Liver (tissue), 9 donors: Measurements from ENCODE around the gene TRIP6. TPM values are rescaled to one million over a fixed set of nuclear protein-coding genes. Genes with fewer than 3 reads are reported as not detected.

ENCODE experiments used
- DNase-seq: peaks from one replicate; pipeline ENCODE4 v3.0.0-alpha.2; 2017; ENCODE audit warnings: low spot score
- H3K27ac ChIP-seq, 2 donors: one replicate each; pipeline ENCODE4 v1.7.0; 2013; ENCODE audit warnings: inconsistent platforms in 2 of 2, low read length in 2 of 2, control low read depth in 1 of 2, low read depth in 1 of 2, mild to moderate bottlenecking in 1 of 2
- H3K27me3 ChIP-seq, 4 donors: one replicate each; pipeline versions ENCODE4 v1.6.1 to v1.7.0; 2013; ENCODE audit warnings: low read length in 3 of 4, inconsistent platforms in 1 of 4, mild to moderate bottlenecking in 1 of 4, moderate library complexity in 1 of 4; ENCODE audit not compliant: control insufficient read depth in 4 of 4, insufficient read depth in 4 of 4
- H3K36me3 ChIP-seq, 4 donors: one replicate each; pipeline versions ENCODE4 v1.6.1 to v1.7.0; 2013; ENCODE audit warnings: low read length in 3 of 4, mild to moderate bottlenecking in 3 of 4, low read depth in 1 of 4, moderate library complexity in 1 of 4; ENCODE audit not compliant: control insufficient read depth in 4 of 4, insufficient read depth in 3 of 4
- H3K4me1 ChIP-seq, 4 donors: one replicate each; pipeline versions ENCODE4 v1.6.1 to v1.7.0; 2013; ENCODE audit warnings: low read length in 3 of 4, mild to moderate bottlenecking in 3 of 4, moderate library complexity in 1 of 4; ENCODE audit not compliant: control insufficient read depth in 4 of 4, insufficient read depth in 4 of 4
- H3K4me3 ChIP-seq, 3 donors: one replicate each; pipeline versions ENCODE4 v1.6.1 to v1.7.0; 2013; ENCODE audit warnings: low read length in 3 of 3, control low read depth in 1 of 3, low read depth in 1 of 3, mild to moderate bottlenecking in 1 of 3
- H3K9ac ChIP-seq, 2 donors: one replicate each; pipeline ENCODE4 v1.7.0; 2013; ENCODE audit warnings: low read length in 2 of 2, mild to moderate bottlenecking in 2 of 2, moderate library complexity in 2 of 2, control low read depth in 1 of 2, low read depth in 1 of 2
- H3K9me3 ChIP-seq, 4 donors: one replicate each; pipeline versions ENCODE4 v1.6.1 to v1.7.0; 2013; ENCODE audit warnings: low read length in 3 of 4; ENCODE audit not compliant: control insufficient read depth in 4 of 4
- EGR1 ChIP-seq, 2 donors: IDR thresholded peaks; 2 replicates each; pipeline ENCODE4 v1.6.1; 2016 to 2018; ENCODE audit warnings: antibody characterized with exemption in 2 of 2, low read depth in 2 of 2
- FOXA1 ChIP-seq: IDR thresholded peaks from 2 replicates; pipeline ENCODE4 v1.6.1; 2016; ENCODE audit warnings: antibody characterized with exemption
- FOXA2 ChIP-seq: IDR thresholded peaks from 2 replicates; pipeline ENCODE4 v1.6.1; 2016; ENCODE audit warnings: antibody characterized with exemption
- GABPA ChIP-seq, 2 donors: IDR thresholded peaks in 1 of 2; conservative IDR thresholded peaks in 1 of 2; 2 replicates each; pipeline ENCODE4 v1.6.1; 2016; ENCODE audit warnings: antibody characterized with exemption in 2 of 2, mild to moderate bottlenecking in 1 of 2, moderate library complexity in 1 of 2
- HNF4A ChIP-seq, 2 donors: conservative IDR thresholded peaks; 2 replicates each; pipeline ENCODE4 v1.6.1; 2016; ENCODE audit warnings: antibody characterized with exemption in 2 of 2, mild to moderate bottlenecking in 2 of 2
- HNF4G ChIP-seq: IDR thresholded peaks from 2 replicates; pipeline ENCODE4 v1.6.1; 2016; ENCODE audit warnings: antibody characterized with exemption
- JUND ChIP-seq, 2 donors: IDR thresholded peaks; 2 replicates each; pipeline ENCODE4 v1.6.1; 2016; ENCODE audit warnings: antibody characterized with exemption in 2 of 2
- RAD21 ChIP-seq, 2 donors: IDR thresholded peaks; 2 replicates each; pipeline ENCODE4 v1.6.1; 2016; ENCODE audit warnings: antibody characterized with exemption in 2 of 2, mild to moderate bottlenecking in 2 of 2
- RXRA ChIP-seq, 2 donors: IDR thresholded peaks; 2 replicates each; pipeline ENCODE4 v1.6.1; 2017 to 2018; ENCODE audit warnings: antibody characterized with exemption in 2 of 2, mild to moderate bottlenecking in 1 of 2
- SP1 ChIP-seq: IDR thresholded peaks from 2 replicates; pipeline ENCODE4 v1.6.1; 2018; ENCODE audit warnings: antibody characterized with exemption, mild to moderate bottlenecking
- YY1 ChIP-seq: IDR thresholded peaks from 2 replicates; pipeline ENCODE4 v1.6.1; 2016; ENCODE audit warnings: antibody characterized with exemption, mild to moderate bottlenecking
- WGBS: extraction: QIAGEN DNeasy Blood & Tissue Kit; methylation state at CpG from one replicate; pipeline ENCODE4 v1.1.7; 2013; 5-methylcytosine and 5-hydroxymethylcytosine counted together
- polyA plus RNA-seq, 2 donors: library from polyadenylated mRNA; stranded (reverse) in 1 of 2; unstranded in 1 of 2; fragments of 200-250 nt in 1 of 2; fragments of >200 nt in 1 of 2; fragmentation: Nextera tagmentation in 1 of 2; extraction: Ambion mirVana in 1 of 2; gene quantifications; one replicate each; pipeline versions ENCODE4 v1.2.1 to v1.2.3, GENCODE V29; 2013 to 2015
- total RNA-seq, 2 donors: library from RNA; depleted of rRNA; stranded (reverse); fragments of >200 nt; gene quantifications; one replicate each; pipeline ENCODE4 v1.2.3, GENCODE V29; 2014
- TF ChIP-seq, protein P1 (sequence below): IDR thresholded peaks from 2 replicates; pipeline ENCODE4 v1.6.1; 2016; ENCODE audit warnings: antibody characterized with exemption
- TF ChIP-seq, protein P2 (sequence below): fragments of 150-350 bp; IDR thresholded peaks from 2 replicates; pipeline ENCODE4 v1.5.1; 2017; ENCODE audit warnings: improper control_type of control experiment, low read depth, low read length; ENCODE audit not compliant: missing input control
- TF ChIP-seq, protein P3 (sequence below): IDR thresholded peaks from 2 replicates; pipeline ENCODE4 v1.6.1; 2016; ENCODE audit warnings: antibody characterized with exemption
- TF ChIP-seq, protein P4 (sequence below): IDR thresholded peaks from 2 replicates; pipeline ENCODE4 v1.6.1; 2016; ENCODE audit warnings: antibody characterized with exemption
- TF ChIP-seq, protein P5 (sequence below): IDR thresholded peaks from 2 replicates; pipeline ENCODE4 v1.6.1; 2016; ENCODE audit warnings: antibody characterized with exemption, mild to moderate bottlenecking
- donor health status: healthy.
- donor health status: healthy.
- donor health status: healthy.
- donor health status: healthy.
- donor health status: healthy.

Gene TRIP6
- total and polyA plus RNA-seq, 4 donors: 14.6 to 30.7 (median 18.1) TPM

DNA sequence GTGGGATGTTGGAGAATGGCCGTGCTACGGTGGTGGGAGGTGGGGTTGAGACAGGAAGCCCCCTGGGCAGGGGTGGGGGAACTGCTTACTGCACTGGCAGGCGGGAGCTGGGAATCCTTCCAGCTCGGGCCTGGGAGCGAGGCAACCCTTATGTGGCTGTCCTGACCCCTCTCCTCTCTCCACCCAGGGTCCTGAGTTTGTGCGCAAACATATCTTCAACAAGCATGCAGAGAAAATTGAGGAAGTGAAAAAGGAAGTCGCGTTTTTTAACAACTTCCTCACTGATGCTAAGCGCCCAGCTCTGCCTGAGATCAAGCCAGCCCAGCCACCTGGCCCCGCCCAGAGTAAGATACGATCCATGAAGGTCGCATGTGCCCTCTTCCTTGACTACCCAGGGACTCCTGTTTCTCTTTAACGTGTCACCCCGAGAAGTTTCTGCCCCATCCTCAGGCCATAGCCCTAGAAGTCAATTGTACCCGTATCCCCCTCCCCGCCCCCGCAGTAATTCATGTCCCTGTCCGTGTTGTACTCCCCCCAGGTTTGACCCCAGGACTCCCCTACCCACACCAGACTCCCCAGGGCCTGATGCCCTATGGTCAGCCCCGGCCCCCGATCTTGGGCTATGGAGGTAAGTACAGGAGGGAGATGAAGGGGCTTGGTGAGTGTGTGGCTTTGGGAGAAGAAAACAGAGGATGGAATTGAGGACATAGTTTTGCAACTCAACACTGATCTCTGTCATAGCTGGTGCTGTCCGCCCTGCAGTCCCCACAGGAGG is 20.5 kb downstream of the TRIP6 start (continued):
- TF ChIP-seq, protein P1, sequence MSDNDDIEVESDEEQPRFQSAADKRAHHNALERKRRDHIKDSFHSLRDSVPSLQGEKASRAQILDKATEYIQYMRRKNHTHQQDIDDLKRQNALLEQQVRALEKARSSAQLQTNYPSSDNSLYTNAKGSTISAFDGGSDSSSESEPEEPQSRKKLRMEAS: no peak
- TF ChIP-seq, protein P2, sequence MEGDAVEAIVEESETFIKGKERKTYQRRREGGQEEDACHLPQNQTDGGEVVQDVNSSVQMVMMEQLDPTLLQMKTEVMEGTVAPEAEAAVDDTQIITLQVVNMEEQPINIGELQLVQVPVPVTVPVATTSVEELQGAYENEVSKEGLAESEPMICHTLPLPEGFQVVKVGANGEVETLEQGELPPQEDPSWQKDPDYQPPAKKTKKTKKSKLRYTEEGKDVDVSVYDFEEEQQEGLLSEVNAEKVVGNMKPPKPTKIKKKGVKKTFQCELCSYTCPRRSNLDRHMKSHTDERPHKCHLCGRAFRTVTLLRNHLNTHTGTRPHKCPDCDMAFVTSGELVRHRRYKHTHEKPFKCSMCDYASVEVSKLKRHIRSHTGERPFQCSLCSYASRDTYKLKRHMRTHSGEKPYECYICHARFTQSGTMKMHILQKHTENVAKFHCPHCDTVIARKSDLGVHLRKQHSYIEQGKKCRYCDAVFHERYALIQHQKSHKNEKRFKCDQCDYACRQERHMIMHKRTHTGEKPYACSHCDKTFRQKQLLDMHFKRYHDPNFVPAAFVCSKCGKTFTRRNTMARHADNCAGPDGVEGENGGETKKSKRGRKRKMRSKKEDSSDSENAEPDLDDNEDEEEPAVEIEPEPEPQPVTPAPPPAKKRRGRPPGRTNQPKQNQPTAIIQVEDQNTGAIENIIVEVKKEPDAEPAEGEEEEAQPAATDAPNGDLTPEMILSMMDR: no peak

DNA sequence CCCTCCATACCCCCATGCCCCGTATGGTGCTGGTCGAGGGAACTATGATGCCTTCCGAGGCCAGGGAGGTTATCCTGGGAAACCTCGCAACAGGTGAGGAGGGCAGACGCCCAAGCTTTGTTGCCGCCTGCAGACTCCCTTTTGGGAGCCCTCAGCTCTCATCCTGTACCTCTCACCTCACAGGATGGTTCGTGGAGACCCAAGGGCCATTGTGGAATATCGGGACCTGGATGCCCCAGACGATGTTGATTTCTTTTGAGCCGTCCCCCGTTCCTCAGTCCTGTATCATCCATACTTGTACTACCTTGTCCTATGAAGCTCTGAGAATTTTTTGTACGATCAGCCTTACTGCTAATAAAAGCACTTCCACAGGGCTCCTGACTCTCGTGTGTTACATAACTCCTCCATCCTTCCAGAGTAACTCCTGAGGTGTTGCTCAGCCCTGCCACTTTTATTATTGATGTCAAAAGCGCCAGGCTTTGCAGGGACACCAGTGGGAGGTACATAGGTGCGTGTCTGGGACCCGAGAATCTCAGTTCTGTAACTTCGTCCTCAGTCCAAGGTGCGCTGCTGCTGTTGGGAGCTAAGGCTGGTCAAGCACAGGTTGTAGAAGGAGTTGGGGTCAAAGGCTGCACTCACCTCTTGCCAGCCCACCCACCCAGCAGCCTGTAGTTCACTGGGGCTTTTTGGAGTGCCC is 21.3 kb downstream of the TRIP6 start:
- Histone ChIP-seq H3K4me3 (peak overlapping the region; percentile 72 to 89 (median 78)), H3K9me3 (no peaks in the 10 kb centered on the region), H3K4me1 (peaks cover 16 to 35% (median 26%) of the 10 kb centered on the region in 4 donors), H3K27ac (peak overlapping the region; percentile 69 to 83), H3K9ac (peak overlapping the region in 1 of 2 donors; percentile 43), H3K36me3 (peaks cover 12 to 45% (median 39%) of the 10 kb centered on the region in 4 donors), H3K27me3 (no peaks in the 10 kb centered on the region)
- 72% methylated on average over 18 of the region's 18 CpGs for WGBS
- no peak for DNase-seq
- peak; percentile 32 to 47 for TF ChIP-seq HNF4A (conservative IDR thresholded peaks at IDR 0.05)
- TF ChIP-seq EGR1 (IDR thresholded peaks at IDR 0.05; ENCODE audit: low read depth in 2 of 2): no peak

DNA sequence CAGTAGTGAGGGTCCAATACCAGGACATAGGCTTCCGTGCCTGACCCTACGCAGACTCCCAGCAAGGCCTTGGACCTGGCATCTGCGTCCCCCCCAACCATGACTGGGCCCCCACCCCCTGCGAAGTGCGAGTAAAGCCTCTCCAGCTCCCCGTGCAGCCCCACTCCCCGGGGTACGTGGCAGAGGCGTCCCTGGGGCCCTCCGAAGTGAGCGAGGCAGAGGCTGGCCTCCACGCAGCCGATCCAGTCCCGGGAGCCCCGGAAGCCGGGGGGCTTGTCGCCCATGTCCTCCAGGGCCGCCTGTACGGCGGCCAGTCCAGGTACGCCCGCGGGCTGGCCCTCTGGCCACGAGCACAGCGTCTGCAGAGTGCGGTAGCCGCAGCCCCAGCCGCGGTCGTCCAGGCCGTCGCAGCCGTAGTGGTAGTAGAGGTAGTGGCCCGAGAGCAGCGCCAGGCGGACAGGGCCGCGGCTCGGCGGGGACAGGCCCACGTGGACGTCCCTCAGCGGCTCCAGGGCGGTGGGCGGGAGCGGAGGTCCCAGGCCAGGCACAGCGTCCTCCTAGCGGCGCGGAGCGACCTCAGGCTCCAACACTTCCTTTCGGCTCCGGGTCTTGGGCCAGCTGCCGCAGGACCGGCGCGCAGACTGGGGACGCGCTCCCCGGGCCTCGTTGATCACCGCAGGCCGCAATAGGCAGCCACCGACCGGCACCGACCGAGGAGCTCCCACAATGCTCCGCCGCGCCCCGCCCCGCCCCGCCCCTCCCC is 22.0 kb downstream of the TRIP6 start, which contains the start of gene UFSP1:
TSS of gene UFSP1 (minus strand) at position 728 of the 763 bp plus-strand sequence. CDS start at position 284, 444 bp downstream.
- TF ChIP-seq, protein P3, sequence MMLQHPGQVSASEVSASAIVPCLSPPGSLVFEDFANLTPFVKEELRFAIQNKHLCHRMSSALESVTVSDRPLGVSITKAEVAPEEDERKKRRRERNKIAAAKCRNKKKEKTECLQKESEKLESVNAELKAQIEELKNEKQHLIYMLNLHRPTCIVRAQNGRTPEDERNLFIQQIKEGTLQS: no peak
- TF ChIP-seq SP1 (no peak), HNF4G (no peak), FOXA2 (no peak), FOXA1 (no peak), JUND (IDR thresholded peaks at IDR 0.05) (no peak), EGR1 (IDR thresholded peaks at IDR 0.05; ENCODE audit: low read depth in 2 of 2) (no peak), GABPA (IDR thresholded peaks at IDR 0.05 in 1 of 2, conservative IDR thresholded peaks at IDR 0.05 in 1 of 2) (no peak), RAD21 (IDR thresholded peaks at IDR 0.05) (no peak), YY1 (no peak), RXRA (IDR thresholded peaks at IDR 0.05) (no peak)
- TF ChIP-seq, protein P2: no peak
- TF ChIP-seq, protein P4, sequence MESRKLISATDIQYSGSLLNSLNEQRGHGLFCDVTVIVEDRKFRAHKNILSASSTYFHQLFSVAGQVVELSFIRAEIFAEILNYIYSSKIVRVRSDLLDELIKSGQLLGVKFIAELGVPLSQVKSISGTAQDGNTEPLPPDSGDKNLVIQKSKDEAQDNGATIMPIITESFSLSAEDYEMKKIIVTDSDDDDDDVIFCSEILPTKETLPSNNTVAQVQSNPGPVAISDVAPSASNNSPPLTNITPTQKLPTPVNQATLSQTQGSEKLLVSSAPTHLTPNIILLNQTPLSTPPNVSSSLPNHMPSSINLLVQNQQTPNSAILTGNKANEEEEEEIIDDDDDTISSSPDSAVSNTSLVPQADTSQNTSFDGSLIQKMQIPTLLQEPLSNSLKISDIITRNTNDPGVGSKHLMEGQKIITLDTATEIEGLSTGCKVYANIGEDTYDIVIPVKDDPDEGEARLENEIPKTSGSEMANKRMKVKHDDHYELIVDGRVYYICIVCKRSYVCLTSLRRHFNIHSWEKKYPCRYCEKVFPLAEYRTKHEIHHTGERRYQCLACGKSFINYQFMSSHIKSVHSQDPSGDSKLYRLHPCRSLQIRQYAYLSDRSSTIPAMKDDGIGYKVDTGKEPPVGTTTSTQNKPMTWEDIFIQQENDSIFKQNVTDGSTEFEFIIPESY: no peak
- TF ChIP-seq, protein P1: no peak
- TF ChIP-seq, protein P5, sequence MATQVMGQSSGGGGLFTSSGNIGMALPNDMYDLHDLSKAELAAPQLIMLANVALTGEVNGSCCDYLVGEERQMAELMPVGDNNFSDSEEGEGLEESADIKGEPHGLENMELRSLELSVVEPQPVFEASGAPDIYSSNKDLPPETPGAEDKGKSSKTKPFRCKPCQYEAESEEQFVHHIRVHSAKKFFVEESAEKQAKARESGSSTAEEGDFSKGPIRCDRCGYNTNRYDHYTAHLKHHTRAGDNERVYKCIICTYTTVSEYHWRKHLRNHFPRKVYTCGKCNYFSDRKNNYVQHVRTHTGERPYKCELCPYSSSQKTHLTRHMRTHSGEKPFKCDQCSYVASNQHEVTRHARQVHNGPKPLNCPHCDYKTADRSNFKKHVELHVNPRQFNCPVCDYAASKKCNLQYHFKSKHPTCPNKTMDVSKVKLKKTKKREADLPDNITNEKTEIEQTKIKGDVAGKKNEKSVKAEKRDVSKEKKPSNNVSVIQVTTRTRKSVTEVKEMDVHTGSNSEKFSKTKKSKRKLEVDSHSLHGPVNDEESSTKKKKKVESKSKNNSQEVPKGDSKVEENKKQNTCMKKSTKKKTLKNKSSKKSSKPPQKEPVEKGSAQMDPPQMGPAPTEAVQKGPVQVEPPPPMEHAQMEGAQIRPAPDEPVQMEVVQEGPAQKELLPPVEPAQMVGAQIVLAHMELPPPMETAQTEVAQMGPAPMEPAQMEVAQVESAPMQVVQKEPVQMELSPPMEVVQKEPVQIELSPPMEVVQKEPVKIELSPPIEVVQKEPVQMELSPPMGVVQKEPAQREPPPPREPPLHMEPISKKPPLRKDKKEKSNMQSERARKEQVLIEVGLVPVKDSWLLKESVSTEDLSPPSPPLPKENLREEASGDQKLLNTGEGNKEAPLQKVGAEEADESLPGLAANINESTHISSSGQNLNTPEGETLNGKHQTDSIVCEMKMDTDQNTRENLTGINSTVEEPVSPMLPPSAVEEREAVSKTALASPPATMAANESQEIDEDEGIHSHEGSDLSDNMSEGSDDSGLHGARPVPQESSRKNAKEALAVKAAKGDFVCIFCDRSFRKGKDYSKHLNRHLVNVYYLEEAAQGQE: no peak
- DNase-seq: no peak
- H3K9me3 ChIP-seq: no peaks in the 10 kb centered on the region
- peaks cover 16 to 35% (median 26%) of the 10 kb centered on the region in 4 donors for H3K4me1 ChIP-seq
- peaks cover 12 to 38% (median 32%) of the 10 kb centered on the region in 4 donors for H3K36me3 ChIP-seq
- H3K27ac ChIP-seq: peak within 1 kb of the TSS; percentile 79 to 89
- 4% methylated on average over 73 of the region's 73 CpGs for WGBS
- H3K4me3 ChIP-seq: peak within 1 kb of the TSS; percentile 72 to 89 (median 78)
- peak within 1 kb of the TSS; percentile 43 to 46 for H3K9ac ChIP-seq
- no peaks in the 10 kb centered on the region for H3K27me3 ChIP-seq
